Type B pancreatic cell (in vitro differentiated cells): ENCODE data around the gene GRM4. TPM values are rescaled to one million over a fixed set of nuclear protein-coding genes. Genes with fewer than 3 reads are reported as not detected.

Experiments
- DNase-seq: peaks from one replicate; pipeline ENCODE4 v3.0.0; 2021; ENCODE audit warnings: mixed read lengths; ENCODE audit not compliant: unreplicated experiment; ENCODE audit errors: extremely low spot score
- H3K27ac Mint-ChIP-seq: 2 replicates; pipeline ENCODE4 v1.8.0; 2021; ENCODE audit warnings: mild to moderate bottlenecking, mixed read lengths
- H3K27me3 Mint-ChIP-seq: 2 replicates; pipeline ENCODE4 v1.8.0; 2021; ENCODE audit warnings: mixed read lengths
- H3K36me3 Mint-ChIP-seq: 2 replicates; pipeline ENCODE4 v1.8.0; 2021; ENCODE audit warnings: mixed read lengths
- H3K4me1 Mint-ChIP-seq: one replicate; pipeline ENCODE4 v1.8.0; 2021; ENCODE audit warnings: mixed read lengths; ENCODE audit not compliant: unreplicated experiment
- H3K4me3 Mint-ChIP-seq: 2 replicates; pipeline ENCODE4 v1.8.0; 2021; ENCODE audit warnings: mild to moderate bottlenecking, mixed read lengths
- H3K9me3 Mint-ChIP-seq: 2 replicates; pipeline ENCODE4 v1.8.0; 2021; ENCODE audit warnings: mixed read lengths
- total RNA-seq: library from RNA; stranded (reverse); gene quantifications from 2 replicates; pipeline ENCODE4 v1.2.1, GENCODE V29; 2021; ENCODE audit warnings: low replicate concordance
- TF ChIP-seq, protein P1 (sequence below): fragments of 200-600 bp; sonication (generic); conservative IDR thresholded peaks from 2 replicates; pipeline ENCODE4 v1.5.0; 2021; ENCODE audit warnings: antibody characterized with exemption, mild to moderate bottlenecking

Gene GRM4
- total RNA-seq, 1 donor from 2014 or later = 2.2 TPM

DNA sequence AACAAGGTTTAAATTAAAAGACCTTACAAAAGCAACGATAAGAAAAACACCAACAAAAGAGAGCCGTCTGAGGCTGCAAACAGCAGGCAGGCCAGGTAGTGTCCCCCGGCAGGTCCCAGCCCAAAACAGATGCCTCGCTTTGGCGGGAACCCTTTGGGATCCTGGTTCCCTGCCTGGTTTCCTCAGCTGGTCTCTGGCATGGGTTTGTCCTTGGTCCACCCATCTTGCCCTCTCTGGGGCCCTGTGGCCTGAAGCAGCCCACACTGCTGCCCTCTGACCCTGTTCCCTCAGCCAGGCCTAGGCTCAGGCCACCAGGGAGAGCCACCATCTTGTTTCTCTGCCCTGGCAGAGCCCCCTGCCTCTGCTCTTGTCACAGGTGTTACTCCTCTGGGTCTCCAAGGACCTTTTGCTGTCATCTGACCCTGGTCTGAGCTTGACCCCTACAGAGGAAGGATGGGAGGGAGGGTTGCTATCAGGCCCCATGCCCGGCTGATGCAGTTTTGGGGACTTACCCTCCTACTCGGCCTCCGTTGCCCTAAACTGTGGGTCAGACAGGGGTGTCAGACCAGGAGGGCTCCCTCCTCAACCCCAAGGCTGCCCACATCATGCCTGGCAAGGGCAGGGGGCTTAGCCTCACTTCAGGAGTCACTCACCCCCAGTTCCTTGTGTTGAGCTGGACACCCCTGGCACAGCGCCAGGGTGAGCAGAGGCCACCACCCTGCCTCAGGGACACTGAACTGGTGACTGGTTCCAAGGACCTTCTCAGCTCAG is 30.6 kb upstream of the GRM4 start:
- Mint-ChIP-seq H3K27me3 (peaks cover 3% of the 10 kb centered on the region), H3K4me3 (no peak overlapping the region), H3K27ac (no peak overlapping the region), H3K4me1 (no peaks in the 10 kb centered on the region), H3K36me3 (no peaks in the 10 kb centered on the region), H3K9me3 (no peaks in the 10 kb centered on the region)
- TF ChIP-seq, protein P1, sequence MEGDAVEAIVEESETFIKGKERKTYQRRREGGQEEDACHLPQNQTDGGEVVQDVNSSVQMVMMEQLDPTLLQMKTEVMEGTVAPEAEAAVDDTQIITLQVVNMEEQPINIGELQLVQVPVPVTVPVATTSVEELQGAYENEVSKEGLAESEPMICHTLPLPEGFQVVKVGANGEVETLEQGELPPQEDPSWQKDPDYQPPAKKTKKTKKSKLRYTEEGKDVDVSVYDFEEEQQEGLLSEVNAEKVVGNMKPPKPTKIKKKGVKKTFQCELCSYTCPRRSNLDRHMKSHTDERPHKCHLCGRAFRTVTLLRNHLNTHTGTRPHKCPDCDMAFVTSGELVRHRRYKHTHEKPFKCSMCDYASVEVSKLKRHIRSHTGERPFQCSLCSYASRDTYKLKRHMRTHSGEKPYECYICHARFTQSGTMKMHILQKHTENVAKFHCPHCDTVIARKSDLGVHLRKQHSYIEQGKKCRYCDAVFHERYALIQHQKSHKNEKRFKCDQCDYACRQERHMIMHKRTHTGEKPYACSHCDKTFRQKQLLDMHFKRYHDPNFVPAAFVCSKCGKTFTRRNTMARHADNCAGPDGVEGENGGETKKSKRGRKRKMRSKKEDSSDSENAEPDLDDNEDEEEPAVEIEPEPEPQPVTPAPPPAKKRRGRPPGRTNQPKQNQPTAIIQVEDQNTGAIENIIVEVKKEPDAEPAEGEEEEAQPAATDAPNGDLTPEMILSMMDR = no peak
- DNase-seq = no peak

- H3K27me3 Mint-ChIP-seq = peaks cover 3% of the 10 kb centered on the region
- H3K4me1 Mint-ChIP-seq = no peaks in the 10 kb centered on the region
- H3K36me3 Mint-ChIP-seq = no peaks in the 10 kb centered on the region
- H3K4me3 Mint-ChIP-seq = no peak overlapping the region
- TF ChIP-seq, protein P1 = no peak
- H3K9me3 Mint-ChIP-seq = no peaks in the 10 kb centered on the region
- no peak overlapping the region for H3K27ac Mint-ChIP-seq
- DNase-seq = no peak
Measured at GRCh38 chr6:34174846-34175399, 29.0 kb upstream of the GRM4 start.

DNA sequence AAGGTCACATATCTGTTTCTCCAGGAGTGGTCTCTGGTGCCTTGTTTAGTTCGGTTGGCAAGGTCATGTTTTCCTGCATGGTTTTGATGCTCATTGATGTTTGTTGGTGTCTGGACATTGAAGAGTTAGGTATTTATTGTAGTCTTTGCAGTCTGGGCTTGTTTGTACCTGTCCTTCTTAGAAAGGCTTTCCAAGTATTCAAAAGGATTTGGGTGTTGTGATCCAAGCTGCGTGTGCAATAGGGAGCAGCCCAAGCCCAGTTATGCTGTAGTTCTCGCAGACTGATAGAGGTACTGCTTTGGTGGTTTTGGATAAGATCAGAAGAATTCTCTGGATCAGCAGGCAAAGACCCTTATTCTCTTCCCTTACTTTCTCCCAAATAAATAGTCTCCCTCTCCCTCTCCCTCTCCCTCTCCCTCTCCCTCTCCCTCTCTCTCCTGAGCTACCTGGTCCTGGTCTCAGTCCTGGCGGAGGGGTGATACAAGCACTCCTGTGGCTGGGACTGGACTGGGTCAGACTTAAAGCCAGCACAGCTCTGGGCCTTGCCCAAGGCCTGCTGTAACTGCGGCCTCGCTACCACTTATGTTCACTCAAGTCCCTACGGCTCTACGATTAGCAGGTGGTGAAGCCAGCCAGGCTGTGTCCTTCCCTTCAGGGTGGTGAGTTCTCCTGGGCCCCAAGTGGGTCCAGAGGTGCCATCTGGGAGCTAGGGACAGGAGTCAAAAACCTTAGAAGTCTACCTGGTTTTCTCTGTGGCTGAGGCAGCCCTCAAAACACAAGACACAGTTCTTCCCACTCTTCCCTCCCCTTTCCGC is 27.3 kb upstream of the GRM4 start:
- no peak overlapping the region for H3K27ac Mint-ChIP-seq
- DNase-seq = no peak

DNA sequence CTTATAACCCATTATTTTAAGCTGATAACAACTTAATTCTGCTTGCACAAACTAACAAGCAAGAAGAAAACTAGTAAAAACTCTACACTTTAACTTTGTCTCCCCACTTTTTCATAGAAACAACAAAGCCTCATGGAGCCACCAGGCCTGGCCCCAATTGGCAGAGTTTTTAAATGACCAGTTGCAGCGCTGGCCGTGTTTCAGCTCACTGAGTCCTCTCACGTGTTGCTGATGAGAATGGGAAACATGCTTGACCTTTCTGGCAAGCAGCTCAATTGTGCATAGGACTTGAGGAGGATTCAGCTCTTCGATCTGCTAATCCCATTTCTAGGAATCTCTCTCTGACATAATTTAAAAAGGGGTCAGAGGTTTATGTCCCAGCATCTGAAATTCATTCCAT is 24.5 kb upstream of the GRM4 start:
- Mint-ChIP-seq H3K27me3 (peaks cover 11% of the 10 kb centered on the region), H3K36me3 (no peaks in the 10 kb centered on the region), H3K27ac (no peak overlapping the region), H3K9me3 (no peaks in the 10 kb centered on the region), H3K4me1 (no peaks in the 10 kb centered on the region), H3K4me3 (no peak overlapping the region)
- no peak for DNase-seq
- TF ChIP-seq, protein P1 = no peak

More for the DNA sequence above, 27.3 kb upstream of the GRM4 start:
- no peaks in the 10 kb centered on the region for H3K9me3 Mint-ChIP-seq
- H3K36me3 Mint-ChIP-seq = no peaks in the 10 kb centered on the region
- H3K4me3 Mint-ChIP-seq = no peak overlapping the region
- H3K4me1 Mint-ChIP-seq = no peaks in the 10 kb centered on the region
- peaks cover 3% of the 10 kb centered on the region for H3K27me3 Mint-ChIP-seq
- TF ChIP-seq, protein P1 = no peak

DNA sequence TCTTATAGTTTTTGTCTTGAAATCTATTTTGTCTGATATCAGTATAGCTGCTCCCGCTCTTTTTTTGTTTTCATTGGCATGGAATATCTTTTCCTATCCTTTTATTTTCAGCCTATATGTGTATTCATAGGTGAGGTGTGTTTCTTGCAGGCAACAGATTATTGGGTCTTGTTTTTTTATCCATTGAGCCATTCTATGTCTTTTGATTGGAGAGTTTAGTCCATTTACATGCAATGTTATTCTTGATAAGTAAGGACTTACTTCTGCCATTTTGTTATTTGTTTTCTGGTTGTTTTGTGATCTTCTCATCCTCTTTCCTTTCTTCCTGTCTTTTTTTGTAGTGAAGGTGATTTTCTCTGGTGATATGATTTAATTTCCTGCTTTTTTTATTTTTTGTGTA is 24.0 kb upstream of the GRM4 start:
- H3K27ac Mint-ChIP-seq = no peak overlapping the region
- DNase-seq = no peak
- no peak overlapping the region for H3K4me3 Mint-ChIP-seq
- no peaks in the 10 kb centered on the region for H3K9me3 Mint-ChIP-seq
- peaks cover 11% of the 10 kb centered on the region for H3K27me3 Mint-ChIP-seq
- no peaks in the 10 kb centered on the region for H3K36me3 Mint-ChIP-seq
- TF ChIP-seq, protein P1 = no peak
- H3K4me1 Mint-ChIP-seq = no peaks in the 10 kb centered on the region
